AG09309 (cell line): Measurements from ENCODE around the gene HSF2BP.
"Not testable (repeated sequence)": the region's sequence is repeated elsewhere in the genome, so short reads cannot be mapped to it uniquely, and the experiment has no call there.

Source experiments
- DNase-seq: peaks from one replicate; pipeline ENCODE4 v3.0.0-alpha.2; 2010; ENCODE audit warnings: low read depth
- H3K4me3 ChIP-seq: 2 replicates; pipeline ENCODE4 v1.5.1; 2011; ENCODE audit warnings: mild to moderate bottlenecking, low read depth, low read length, moderate library complexity; ENCODE audit not compliant: control insufficient read depth
- TF ChIP-seq, protein P1 (sequence below): IDR thresholded peaks from 2 replicates; pipeline ENCODE4 v1.5.1; 2011; ENCODE audit warnings: mild to moderate bottlenecking, low read depth, low read length, inconsistent platforms; ENCODE audit not compliant: insufficient read depth, control insufficient read depth; ENCODE audit errors: missing control alignments

HSF2BP gene

DNA sequence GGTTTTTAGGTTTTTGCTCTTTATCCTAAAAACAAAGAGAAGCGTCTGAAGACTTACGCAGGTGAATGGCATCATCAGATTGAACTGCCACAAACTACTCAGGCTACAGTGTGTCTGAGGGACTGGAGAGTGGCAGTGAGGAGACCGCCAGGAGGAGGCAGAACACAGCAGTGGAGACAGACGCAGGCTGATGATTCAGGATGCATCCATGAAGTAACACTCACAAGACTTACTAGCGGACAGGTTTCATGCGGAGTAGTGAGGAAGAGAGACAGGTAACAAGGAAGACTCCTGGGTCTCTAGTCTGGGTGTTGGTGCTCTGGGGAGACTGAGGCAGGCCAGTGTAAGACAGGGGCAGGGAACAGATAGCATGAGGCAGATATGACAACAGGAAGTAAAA is 5.7 kb downstream of the HSF2BP start:
- H3K4me3 ChIP-seq: no peak overlapping the region
- no peak for DNase-seq
- TF ChIP-seq, protein P1, sequence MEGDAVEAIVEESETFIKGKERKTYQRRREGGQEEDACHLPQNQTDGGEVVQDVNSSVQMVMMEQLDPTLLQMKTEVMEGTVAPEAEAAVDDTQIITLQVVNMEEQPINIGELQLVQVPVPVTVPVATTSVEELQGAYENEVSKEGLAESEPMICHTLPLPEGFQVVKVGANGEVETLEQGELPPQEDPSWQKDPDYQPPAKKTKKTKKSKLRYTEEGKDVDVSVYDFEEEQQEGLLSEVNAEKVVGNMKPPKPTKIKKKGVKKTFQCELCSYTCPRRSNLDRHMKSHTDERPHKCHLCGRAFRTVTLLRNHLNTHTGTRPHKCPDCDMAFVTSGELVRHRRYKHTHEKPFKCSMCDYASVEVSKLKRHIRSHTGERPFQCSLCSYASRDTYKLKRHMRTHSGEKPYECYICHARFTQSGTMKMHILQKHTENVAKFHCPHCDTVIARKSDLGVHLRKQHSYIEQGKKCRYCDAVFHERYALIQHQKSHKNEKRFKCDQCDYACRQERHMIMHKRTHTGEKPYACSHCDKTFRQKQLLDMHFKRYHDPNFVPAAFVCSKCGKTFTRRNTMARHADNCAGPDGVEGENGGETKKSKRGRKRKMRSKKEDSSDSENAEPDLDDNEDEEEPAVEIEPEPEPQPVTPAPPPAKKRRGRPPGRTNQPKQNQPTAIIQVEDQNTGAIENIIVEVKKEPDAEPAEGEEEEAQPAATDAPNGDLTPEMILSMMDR: no peak

DNA sequence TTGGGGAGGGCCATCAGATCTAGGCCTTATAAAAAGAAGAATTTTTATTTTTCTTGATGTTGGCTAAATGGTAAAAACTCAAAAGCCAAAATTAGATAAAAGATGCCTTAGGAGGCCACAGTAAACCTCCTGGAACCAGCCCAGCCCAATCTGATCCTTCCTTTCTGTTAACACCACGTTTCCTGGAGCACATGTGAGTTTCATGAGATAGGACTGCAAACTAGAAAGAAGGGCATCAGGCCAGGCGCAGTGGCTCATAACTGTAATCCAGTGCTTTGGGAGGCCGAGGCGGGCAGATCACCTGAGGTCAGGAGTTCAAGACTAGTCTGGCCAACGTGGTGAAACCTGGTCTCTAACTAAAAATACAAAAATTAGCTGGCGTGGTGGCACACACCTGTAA is 6.7 kb downstream of the HSF2BP start:
- TF ChIP-seq, protein P1: no peak
- no peak overlapping the region for H3K4me3 ChIP-seq
- DNase-seq: no peak

DNA sequence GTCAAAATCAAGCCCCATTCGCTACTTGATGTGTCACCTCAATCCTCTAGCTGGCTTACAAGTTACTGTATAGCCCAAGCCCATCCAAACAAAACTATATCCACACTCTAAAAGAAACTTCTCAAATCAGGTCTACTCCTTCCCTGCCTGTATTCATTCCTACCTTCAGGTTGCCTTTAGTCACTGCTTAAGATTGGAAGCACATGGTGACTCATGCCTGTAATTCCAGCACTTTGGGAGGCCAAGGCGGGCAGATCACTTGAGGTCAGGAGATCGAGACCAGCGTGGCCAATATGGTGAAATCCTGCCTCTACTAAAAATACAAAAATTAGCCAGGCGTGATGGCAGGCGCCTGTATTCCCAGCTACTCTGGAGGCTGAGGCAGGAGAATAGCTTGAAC is 7.4 kb downstream of the HSF2BP start:
- DNase-seq, H3K4me3 ChIP-seq: not testable (repeated sequence)

DNA sequence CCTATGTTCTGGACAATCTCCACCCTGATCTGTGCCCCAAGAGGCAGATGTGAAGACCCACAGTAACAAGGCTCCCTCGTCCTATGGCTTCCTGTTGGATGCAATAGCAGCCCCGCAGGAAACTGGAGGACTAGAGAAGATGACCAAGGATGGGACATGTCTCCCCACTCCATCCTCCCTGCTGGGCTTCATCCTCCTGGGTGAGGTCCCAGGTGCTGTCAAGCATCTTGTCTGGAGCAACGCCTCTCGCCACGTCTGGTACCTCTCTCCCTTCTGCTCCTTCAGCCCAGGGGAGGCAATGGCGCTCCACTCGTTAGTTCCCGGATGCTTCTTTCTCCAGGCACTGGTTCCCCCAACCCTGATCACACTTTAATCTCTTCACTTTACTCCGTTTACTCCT is 11.1 kb downstream of the HSF2BP start:
- TF ChIP-seq, protein P1: no peak
- no peak overlapping the region for H3K4me3 ChIP-seq
- DNase-seq: no peak

DNA sequence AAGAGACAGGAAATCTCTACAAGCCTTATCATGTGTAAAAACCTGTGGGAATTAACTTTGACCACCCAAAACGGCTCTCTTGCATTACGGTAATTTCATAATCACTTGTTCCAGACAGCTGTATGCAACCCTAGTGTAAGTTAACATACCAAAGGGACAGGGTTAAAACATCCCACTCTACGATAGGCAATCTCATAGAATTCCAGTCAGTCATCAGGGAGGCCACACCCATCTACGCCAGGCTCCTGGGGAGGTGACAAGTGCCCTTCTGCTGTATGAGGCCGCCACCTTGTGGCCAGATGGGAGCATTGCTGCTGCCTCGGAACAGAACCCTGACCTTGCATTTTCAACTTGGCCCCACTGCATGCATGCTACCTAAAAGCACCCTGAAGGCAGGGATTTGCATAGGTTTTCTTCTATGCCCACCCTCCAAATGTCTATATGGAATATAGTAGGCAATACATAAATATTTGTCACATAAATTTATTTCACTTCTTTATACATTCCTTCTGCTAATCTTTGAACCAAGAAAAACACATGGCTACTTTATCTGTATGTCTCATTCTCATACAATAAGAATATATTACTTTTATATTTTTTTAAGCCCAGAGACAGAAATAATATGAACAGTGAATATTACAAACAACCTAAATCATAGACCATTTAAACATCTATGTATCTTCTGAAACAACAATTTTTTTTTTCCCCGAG is 12.6 kb downstream of the HSF2BP start:
- no peak overlapping the region for H3K4me3 ChIP-seq
- peak; percentile 75 for DNase-seq
- TF ChIP-seq, protein P1: peak; percentile 98

DNA sequence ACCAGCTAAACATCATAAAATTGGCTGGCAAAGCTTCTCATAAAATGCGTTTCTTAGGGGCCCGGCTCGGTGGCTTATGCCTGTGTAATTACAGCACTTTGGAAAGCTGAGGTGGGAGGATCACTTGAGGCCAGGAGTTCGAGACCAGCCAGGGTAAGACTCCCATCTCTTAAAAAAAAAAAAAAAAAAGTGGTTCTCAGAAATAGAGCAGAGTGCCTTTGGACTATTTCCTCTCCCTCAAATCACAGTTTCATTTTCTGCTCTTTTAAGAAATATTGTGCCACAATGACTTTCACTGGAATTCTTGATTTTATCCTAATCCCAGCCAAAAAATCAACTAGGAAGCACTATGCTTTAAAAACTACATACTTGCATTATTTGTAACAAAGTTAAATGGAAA is 13.3 kb downstream of the HSF2BP start:
- no peak for DNase-seq
- TF ChIP-seq, protein P1: no peak
- no peak overlapping the region for H3K4me3 ChIP-seq

DNA sequence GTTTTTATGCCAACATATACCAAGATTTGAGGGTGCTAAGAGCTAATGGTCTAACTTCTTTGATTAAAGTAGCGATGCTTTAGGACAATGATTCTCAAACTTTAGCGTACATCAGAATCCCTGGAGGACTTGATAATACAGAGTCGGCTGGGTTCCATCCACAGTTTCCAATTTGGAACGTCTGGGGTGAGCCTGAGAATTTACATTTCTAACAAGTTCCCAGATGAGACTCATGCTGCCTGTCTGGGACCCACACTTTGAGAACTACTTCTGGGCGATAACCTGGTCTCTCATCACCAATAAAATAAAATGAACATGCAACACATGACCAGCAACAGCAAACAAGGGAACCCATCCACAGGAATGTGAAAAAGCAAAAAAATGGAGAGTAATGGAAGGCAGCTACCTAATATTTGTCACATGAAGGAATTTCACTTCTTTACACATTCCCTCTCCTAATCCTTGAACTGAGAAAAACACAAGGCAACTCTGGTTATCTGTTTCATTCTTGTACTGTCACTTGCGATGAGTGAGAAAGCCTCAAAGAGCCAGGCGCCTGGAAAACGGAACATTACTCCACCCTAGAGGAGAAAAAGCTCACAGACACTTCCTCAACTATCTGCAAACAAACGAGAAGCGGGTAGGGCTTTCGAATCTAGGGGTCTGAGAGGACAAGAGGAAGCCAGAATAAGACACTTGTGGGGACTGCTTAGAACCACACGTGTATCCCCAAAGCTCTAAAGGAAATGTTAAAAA is 14.0 kb downstream of the HSF2BP start:
- no peak overlapping the region for H3K4me3 ChIP-seq
- DNase-seq: peak; percentile 55

More for the DNA sequence above, 14.0 kb downstream of the HSF2BP start:
- TF ChIP-seq, protein P1: peak; percentile 73
